Measurements from ENCODE around the gene MYH9.

- TF ChIP-seq POLR2AphosphoS5 (IDR thresholded peaks at IDR 0.05; ENCODE audit: low read depth, low read length) = no peak
- no peak for TF ChIP-seq CTCF (IDR thresholded peaks at IDR 0.05)
- TF ChIP-seq REST (IDR thresholded peaks at IDR 0.05; ENCODE audit: insufficient read depth in 1 of 2, low read depth in 2 of 2, low read length in 1 of 2) = no peak
- no peak for TF ChIP-seq SIN3A (IDR thresholded peaks at IDR 0.05; ENCODE audit: borderline replicate concordance, insufficient read depth, low read depth, low read length)
- no peak for TF ChIP-seq TCF7L2 (IDR thresholded peaks at IDR 0.05; ENCODE audit: low read depth, low read length)
Observed at GRCh38 chr22:36298118-36298517, 89.6 kb downstream of the MYH9 start.

Measured in Panc1 (cell line).